Measurements from ENCODE around the gene ID4. TPM values are rescaled to one million over a fixed set of nuclear protein-coding genes. Genes with fewer than 3 reads are reported as not detected.
A peak's percentile ranks its signal among the peaks of the same experiment; 100 is the strongest.

The ID4 gene
- total RNA-seq, 4 donors from 2014 or later, result 29.2 to 147 (median 57.5) TPM

- Histone ChIP-seq H3K36me3 (no peaks in the 10 kb centered on the region), H3K4me3 (peak overlapping the region; percentile 24 to 46), H3K9me3 (no peaks in the 10 kb centered on the region), H3K4me1 (peaks cover 0 to 5% of the 10 kb centered on the region in 2 donors), H3K27me3 (no peaks in the 10 kb centered on the region), H3K27ac (peak overlapping the region; percentile 71 to 86)
- TF ChIP-seq CTCF (IDR thresholded peaks at IDR 0.05), result peak in 2 of 4 experiments; percentile 16 to 40
- peak; percentile 72 to 91 for TF ChIP-seq POLR2A (IDR thresholded peaks at IDR 0.05)
- intact Hi-C loops (cut with DNase I; ENCODE audit: low total_unique reads), result no loop called here
- peak; percentile 94 to 95 for DNase-seq
Measured at GRCh38 chr6:19804205-19805128, 32.7 kb upstream of the ID4 start.

GRCh38 chr6:19805129-19805481 is 32.1 kb upstream of the ID4 start:
- no peaks in the 10 kb centered on the region for H3K27me3 ChIP-seq
- H3K4me1 ChIP-seq, result peaks cover 0 to 5% of the 10 kb centered on the region in 2 donors
- peak overlapping the region; percentile 24 to 46 for H3K4me3 ChIP-seq
- peak overlapping the region; percentile 71 to 86 for H3K27ac ChIP-seq
- no peaks in the 10 kb centered on the region for H3K36me3 ChIP-seq
- no peaks in the 10 kb centered on the region for H3K9me3 ChIP-seq
- TF ChIP-seq CTCF (IDR thresholded peaks at IDR 0.05) (no peak), POLR2A (IDR thresholded peaks at IDR 0.05) (no peak)
- intact Hi-C loops (cut with DNase I; ENCODE audit: low total_unique reads), result no loop called here
- no peak for DNase-seq

- Histone ChIP-seq H3K27ac (no peak overlapping the region), H3K9me3 (no peaks in the 10 kb centered on the region), H3K4me1 (peaks cover 0 to 5% of the 10 kb centered on the region in 2 donors), H3K36me3 (no peaks in the 10 kb centered on the region), H3K27me3 (no peaks in the 10 kb centered on the region), H3K4me3 (no peak overlapping the region)
- DNase-seq, result no peak
- intact Hi-C loops (cut with DNase I; ENCODE audit: low total_unique reads), result no loop called here
- TF ChIP-seq CTCF (IDR thresholded peaks at IDR 0.05) (no peak), POLR2A (IDR thresholded peaks at IDR 0.05) (no peak)
Measured at GRCh38 chr6:19806971-19807396, 30.2 kb upstream of the ID4 start.

- TF ChIP-seq POLR2A (IDR thresholded peaks at IDR 0.05) (no peak), CTCF (IDR thresholded peaks at IDR 0.05) (no peak)
- H3K4me3 ChIP-seq, result no peak overlapping the region
- no peak overlapping the region for H3K27ac ChIP-seq
- no peaks in the 10 kb centered on the region for H3K36me3 ChIP-seq
- no peaks in the 10 kb centered on the region for H3K27me3 ChIP-seq
- no peak for DNase-seq
- intact Hi-C loops (cut with DNase I; ENCODE audit: low total_unique reads), result no loop called here
- no peaks in the 10 kb centered on the region for H3K9me3 ChIP-seq
- no peaks in the 10 kb centered on the region for H3K4me1 ChIP-seq
Measured at GRCh38 chr6:19811397-19812079, 25.6 kb upstream of the ID4 start.

Measured in uterus (tissue), 4 donors.